Smooth muscle cell (in vitro differentiated cells): ENCODE results near the gene CACNA1C. TPM values are rescaled to one million over a fixed set of nuclear protein-coding genes. Genes with fewer than 3 reads are reported as not detected.

ENCODE experiments used
- DNase-seq: peaks from one replicate; lab custom pipeline; 2025; ENCODE audit not compliant: unreplicated experiment; lab: John Stamatoyannopoulos, UW
- H2AFZ ChIP-seq: fragments of 200-600 bp; sonication (generic); 2 replicates; pipeline ENCODE4 v1.6.0; 2016; ENCODE audit warnings: antibody characterized with exemption, low read depth, mild to moderate bottlenecking
- H3F3A ChIP-seq: fragments of 200-600 bp; sonication (generic); 2 replicates; pipeline ENCODE4 v1.6.0; 2017; ENCODE audit warnings: antibody characterized with exemption, low read depth
- H3K27ac ChIP-seq: fragments of 200-600 bp; sonication (generic); 2 replicates; pipeline ENCODE4 v1.5.1; 2016; ENCODE audit warnings: low read depth, mild to moderate bottlenecking
- H3K27me3 ChIP-seq: fragments of 200-600 bp; sonication (generic); 2 replicates; pipeline ENCODE4 v1.6.1; 2016; ENCODE audit warnings: low read depth, mild to moderate bottlenecking
- H3K36me3 ChIP-seq: fragments of 200-600 bp; sonication (generic); 2 replicates; pipeline ENCODE4 v1.5.1; 2016; ENCODE audit warnings: low read depth
- H3K4me1 ChIP-seq: fragments of 200-600 bp; sonication (generic); 2 replicates; pipeline ENCODE4 v1.5.1; 2016; ENCODE audit warnings: low read depth
- H3K4me2 ChIP-seq: fragments of 200-600 bp; sonication (generic); 2 replicates; pipeline ENCODE4 v1.6.0; 2016; ENCODE audit warnings: mild to moderate bottlenecking
- H3K4me3 ChIP-seq: fragments of 200-600 bp; sonication (generic); 2 replicates; pipeline ENCODE4 v1.5.1; 2016; ENCODE audit warnings: mild to moderate bottlenecking
- H3K79me2 ChIP-seq: fragments of 200-600 bp; sonication (generic); 2 replicates; pipeline ENCODE4 v1.6.0; 2016; ENCODE audit warnings: low read depth, mild to moderate bottlenecking
- H3K9ac ChIP-seq: fragments of 200-600 bp; sonication (generic); 2 replicates; pipeline ENCODE4 v1.6.0; 2016; ENCODE audit warnings: low read depth
- H3K9me3 ChIP-seq: fragments of 200-600 bp; sonication (generic); replicated peaks from 2 replicates; pipeline ENCODE4 v1.5.1; 2016; ENCODE audit warnings: low read depth
- H4K20me1 ChIP-seq: fragments of 200-600 bp; sonication (generic); 2 replicates; pipeline ENCODE4 v1.6.0; 2016; ENCODE audit warnings: low read depth
- CTCF ChIP-seq: fragments of 200-600 bp; sonication (generic); IDR thresholded peaks from 2 replicates; pipeline ENCODE4 v1.5.1; 2017; ENCODE audit warnings: borderline replicate concordance, mild to moderate bottlenecking, antibody characterized with exemption; ENCODE audit not compliant: insufficient read depth, poor library complexity, severe bottlenecking
- WGBS: methylation state at CpG from one replicate; pipeline ENCODE4 v1.1.7; 2016; ENCODE audit warnings: low lambda C conversion rate; 5-methylcytosine and 5-hydroxymethylcytosine counted together
- polyA plus RNA-seq: library from polyadenylated mRNA; unstranded; fragments of >200 nt; fragmentation: Nextera tagmentation; extraction: Ambion mirVana; gene quantifications from 2 replicates; pipeline ENCODE4 v1.2.1, GENCODE V29; 2016
- total RNA-seq: library from RNA; depleted of rRNA; stranded (reverse); fragments of >200 nt; gene quantifications from 2 replicates; pipeline ENCODE4 v1.2.3, GENCODE V29; 2014

Gene CACNA1C
- total and polyA plus RNA-seq, 2 experiments from 2014 or later, result 1.6 to 4.5 TPM

- Histone ChIP-seq H3K4me2 (no peak overlapping the region), H3K9ac (no peak overlapping the region), H3K79me2 (no peaks in the 10 kb centered on the region), H3K9me3 (no peaks in the 10 kb centered on the region), H3K4me1 (no peaks in the 10 kb centered on the region), H4K20me1 (no peaks in the 10 kb centered on the region), H3K27ac (no peak overlapping the region), H2AFZ (no peak overlapping the region), H3K27me3 (no peaks in the 10 kb centered on the region), H3K36me3 (no peaks in the 10 kb centered on the region), H3F3A (no peaks in the 10 kb centered on the region), H3K4me3 (no peak overlapping the region)
- no peak for TF ChIP-seq CTCF
- no peak for DNase-seq
- WGBS, result 76% methylated on average over 2 of the region's 2 CpGs
Observed at GRCh38 chr12:2114071-2114470, 61.3 kb downstream of the CACNA1C start.

DNA sequence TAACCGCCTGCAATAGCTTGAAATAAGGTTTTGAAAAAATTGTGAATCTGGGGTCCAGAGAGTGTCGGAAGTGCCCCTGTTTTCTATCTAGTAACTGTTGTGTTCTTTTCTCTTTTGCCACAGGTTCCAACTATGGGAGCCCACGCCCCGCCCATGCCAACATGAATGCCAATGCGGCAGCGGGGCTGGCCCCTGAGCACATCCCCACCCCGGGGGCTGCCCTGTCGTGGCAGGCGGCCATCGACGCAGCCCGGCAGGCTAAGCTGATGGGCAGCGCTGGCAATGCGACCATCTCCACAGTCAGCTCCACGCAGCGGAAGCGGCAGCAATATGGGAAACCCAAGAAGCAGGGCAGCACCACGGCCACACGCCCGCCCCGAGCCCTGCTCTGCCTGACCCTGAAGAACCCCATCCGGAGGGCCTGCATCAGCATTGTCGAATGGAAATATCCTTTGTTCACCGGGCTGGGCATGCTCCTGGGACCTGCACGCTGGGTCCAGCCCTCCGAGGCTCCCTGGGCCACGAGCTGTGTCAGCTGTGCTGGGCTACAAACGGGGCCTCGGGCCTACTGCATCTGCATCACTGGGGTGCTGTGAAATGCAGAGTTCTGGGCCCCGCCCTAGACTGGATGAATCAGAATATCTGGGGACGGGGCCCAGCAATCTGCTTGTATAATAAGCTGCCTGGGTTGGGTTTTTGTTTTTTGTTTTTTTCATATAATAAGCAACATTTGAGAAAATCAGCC lies 62.5 kb downstream of the CACNA1C start:
- Histone ChIP-seq H3K4me1 (no peaks in the 10 kb centered on the region), H3K4me3 (no peak overlapping the region), H3K4me2 (no peak overlapping the region), H2AFZ (no peak overlapping the region), H3K27me3 (no peaks in the 10 kb centered on the region), H3K79me2 (no peaks in the 10 kb centered on the region), H4K20me1 (no peaks in the 10 kb centered on the region), H3K27ac (no peak overlapping the region), H3F3A (no peaks in the 10 kb centered on the region), H3K36me3 (no peaks in the 10 kb centered on the region), H3K9ac (no peak overlapping the region), H3K9me3 (no peaks in the 10 kb centered on the region)
- WGBS, result 98% methylated on average over 31 of the region's 31 CpGs
- no peak for DNase-seq
- no peak for TF ChIP-seq CTCF

- Histone ChIP-seq H3K9ac (no peak overlapping the region), H3K4me2 (no peak overlapping the region), H3K36me3 (no peaks in the 10 kb centered on the region), H3K4me3 (no peak overlapping the region), H3K4me1 (no peaks in the 10 kb centered on the region), H3K9me3 (no peaks in the 10 kb centered on the region), H3K27ac (no peak overlapping the region), H2AFZ (no peak overlapping the region), H3F3A (no peaks in the 10 kb centered on the region), H3K27me3 (no peaks in the 10 kb centered on the region), H4K20me1 (no peaks in the 10 kb centered on the region), H3K79me2 (no peaks in the 10 kb centered on the region)
- no peak for DNase-seq
- WGBS, result 95% methylated on average over 7 of the region's 7 CpGs
- no peak for TF ChIP-seq CTCF
Observed at GRCh38 chr12:2117541-2117940, 64.8 kb downstream of the CACNA1C start.

DNA sequence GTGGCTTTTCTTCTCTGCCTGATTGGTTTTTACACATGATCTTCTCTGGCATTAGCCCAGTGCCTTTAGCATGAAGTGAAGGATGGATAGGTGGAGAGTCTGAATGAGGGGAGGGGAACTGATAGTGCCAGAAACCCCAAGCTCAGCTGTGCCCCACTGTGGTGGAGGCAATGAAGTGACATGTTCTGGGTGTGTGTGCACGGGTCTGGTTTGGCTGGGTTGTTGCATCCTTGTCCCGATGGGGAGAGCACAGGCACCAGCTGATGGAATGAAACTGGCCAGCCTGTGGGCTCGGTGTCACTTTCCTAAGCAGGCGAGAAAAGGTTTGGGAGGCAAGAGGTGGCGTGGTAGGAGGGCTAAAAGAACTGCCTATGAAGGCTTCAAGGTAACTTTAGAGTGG lies 65.3 kb downstream of the CACNA1C start:
- Histone ChIP-seq H3K4me1 (no peaks in the 10 kb centered on the region), H3K27me3 (no peaks in the 10 kb centered on the region), H2AFZ (no peak overlapping the region), H4K20me1 (no peaks in the 10 kb centered on the region), H3K4me2 (no peak overlapping the region), H3K27ac (no peak overlapping the region), H3K79me2 (no peaks in the 10 kb centered on the region), H3F3A (no peaks in the 10 kb centered on the region), H3K36me3 (no peaks in the 10 kb centered on the region), H3K4me3 (no peak overlapping the region), H3K9ac (no peak overlapping the region), H3K9me3 (no peaks in the 10 kb centered on the region)
- no peak for DNase-seq
- TF ChIP-seq CTCF, result no peak
- WGBS, result 81% methylated on average over 5 of the region's 5 CpGs
